GM18907 (cell line): Measurements from ENCODE around the gene BCKDK.
"Not testable (repeated sequence)": the region's sequence is repeated elsewhere in the genome, so short reads cannot be mapped to it uniquely, and the experiment has no call there.

Experiments
- ATAC-seq: cut with Tn5 transposase; IDR thresholded peaks from one replicate; pipeline ENCODE4 v1.9.1; 2021; ENCODE audit warnings: mild to moderate bottlenecking, moderate library complexity; ENCODE audit not compliant: unreplicated experiment

BCKDK gene

GRCh38 chr16:31094424-31095120 lies 13.6 kb upstream of the BCKDK start, which contains the start of gene VKORC1:
VKORC1 (minus strand) TSS chr16:31094797; CDS start chr16:31094729, 68 bp downstream.
- peak; percentile 86 for ATAC-seq

GRCh38 chr16:31099860-31100638 lies 8.1 kb upstream of the BCKDK start:
- no peak for ATAC-seq

DNA sequence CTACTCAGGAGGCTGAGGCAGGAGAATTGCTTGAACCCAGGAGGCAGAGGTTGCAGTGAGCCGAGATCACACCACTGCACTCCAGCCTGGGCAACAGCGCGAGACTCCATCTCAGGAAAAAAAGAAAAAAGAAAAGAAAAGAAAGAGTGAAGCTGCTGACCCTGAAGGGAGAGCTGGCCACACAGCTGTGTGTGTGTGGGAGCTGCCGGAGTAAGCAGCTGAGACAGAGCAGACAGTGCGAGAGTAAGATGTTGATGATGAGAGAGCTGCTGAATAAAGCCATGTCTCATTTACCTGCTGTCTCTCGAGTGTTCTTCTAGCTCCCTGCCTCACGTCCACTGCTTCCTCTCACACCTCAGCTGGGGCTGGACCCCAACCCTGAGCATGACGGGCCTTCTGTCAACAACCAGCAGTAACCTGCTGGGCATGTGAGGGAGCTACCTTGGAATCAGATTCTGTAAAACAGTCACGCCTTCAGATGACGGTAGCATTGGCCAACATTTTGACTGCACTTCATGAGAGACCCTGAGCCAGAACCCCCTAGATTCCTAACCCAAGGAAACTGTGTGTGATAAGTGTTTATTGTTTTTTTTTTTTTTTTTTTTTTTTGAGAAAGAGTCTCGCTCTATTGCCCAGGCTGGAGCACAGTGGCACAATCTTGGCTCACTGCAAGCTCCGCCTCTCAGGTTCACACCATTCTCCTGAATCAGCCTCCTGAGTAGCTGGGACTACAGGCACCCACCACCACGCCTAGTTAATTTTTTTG lies 7.1 kb upstream of the BCKDK start:
- ATAC-seq: not testable (repeated sequence)

GRCh38 chr16:31105677-31106213 lies 2.4 kb upstream of the BCKDK start:
- peak; percentile 46 for ATAC-seq

DNA sequence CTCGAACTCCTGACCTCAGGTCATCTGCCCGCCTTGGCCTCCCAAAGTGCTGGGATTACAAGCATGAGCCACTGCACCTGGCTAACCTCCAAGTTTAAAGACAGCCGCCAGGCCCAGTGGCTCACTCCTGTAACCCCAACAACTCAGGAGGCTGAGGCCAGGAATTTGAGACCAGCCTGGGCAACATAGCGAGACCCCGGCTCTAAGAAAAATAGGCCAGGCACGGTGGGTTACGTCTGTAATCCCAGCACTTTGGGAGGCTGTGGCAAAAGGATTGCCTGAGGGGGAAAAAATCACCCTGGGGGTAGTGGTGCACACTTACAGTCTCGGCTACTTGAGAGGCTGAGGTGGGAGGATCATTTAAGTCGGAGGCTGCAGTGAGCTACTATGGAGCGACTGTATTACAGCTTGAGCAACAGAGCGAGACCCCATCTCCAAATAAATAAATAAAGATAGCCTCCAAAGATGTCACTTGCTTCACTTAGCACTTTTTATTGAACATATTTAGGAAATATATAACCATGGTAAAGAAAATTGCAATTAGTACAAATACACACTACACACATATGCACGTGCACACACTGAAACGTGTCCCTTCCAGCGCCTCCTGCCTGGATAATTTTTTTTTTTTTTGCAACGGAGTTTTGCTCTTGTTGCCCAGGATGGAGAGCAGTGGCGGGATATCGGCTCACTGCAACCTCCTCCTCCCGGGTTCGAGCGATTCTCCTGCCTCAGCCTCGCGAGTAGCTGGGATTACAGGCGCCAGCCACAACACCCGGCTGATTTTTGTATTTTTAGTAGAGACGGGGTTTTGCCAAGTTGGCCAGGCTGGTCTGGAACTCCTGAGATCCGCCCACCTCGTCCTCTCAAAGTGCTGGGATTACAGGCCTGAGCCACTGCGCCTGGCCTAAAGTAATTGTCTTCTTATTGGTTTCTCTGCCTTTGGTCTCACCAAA lies 1.4 kb upstream of the BCKDK start:
- no peak for ATAC-seq

- peak; percentile 53 for ATAC-seq
Measured at GRCh38 chr16:31107465-31107867, 720 bp upstream of the BCKDK start.

DNA sequence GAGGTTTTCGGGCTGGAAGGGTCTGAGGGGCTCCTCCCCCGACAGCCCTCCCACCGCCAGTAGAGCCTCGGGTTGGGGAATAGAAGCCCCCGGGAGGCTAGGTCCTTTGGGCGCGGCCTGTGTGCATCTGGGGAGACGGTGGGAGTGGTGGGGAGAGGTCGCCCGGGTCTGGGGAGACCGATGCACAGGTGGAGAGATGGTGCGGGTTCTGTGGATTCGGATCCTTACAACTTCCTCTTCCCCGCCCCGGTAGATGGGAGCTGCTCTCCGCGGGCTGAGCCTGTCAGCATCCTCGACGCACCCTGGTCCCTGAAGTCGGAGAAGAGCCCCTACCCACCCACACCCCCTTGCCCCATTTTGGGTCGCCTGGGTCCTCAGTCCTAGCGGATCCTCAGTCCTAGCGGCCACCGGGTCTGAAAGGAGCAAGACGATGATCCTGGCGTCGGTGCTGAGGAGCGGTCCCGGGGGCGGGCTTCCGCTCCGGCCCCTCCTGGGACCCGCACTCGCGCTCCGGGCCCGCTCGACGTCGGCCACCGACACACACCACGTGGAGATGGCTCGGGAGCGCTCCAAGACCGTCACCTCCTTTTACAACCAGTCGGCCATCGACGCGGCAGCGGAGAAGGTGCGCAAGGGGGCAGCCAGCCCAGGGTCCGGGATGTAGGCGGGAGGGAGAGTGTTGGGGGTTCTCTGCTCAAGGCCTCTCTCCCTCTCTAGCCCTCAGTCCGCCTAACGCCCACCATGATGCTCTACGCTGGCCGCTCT lies 790 bp downstream of the BCKDK start:
- ATAC-seq: peak; percentile 1

DNA sequence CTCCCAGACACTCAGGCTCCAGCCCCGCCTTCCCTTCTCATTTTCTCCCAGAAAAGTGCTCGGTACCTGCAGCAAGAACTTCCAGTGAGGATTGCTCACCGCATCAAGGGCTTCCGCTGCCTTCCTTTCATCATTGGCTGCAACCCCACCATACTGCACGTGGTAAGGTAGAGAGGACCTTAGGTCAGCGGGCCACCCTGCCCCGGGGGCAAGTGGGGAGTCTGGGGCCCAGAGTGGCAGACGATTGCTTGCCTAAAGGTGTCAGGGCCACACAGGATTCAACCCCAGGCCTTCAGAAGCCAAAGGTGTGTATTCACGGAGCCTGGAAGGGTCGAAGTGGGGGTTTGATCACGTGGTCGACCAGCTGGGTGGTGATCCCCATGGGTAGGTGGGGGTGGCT lies 1.4 kb downstream of the BCKDK start:
- ATAC-seq: no peak

DNA sequence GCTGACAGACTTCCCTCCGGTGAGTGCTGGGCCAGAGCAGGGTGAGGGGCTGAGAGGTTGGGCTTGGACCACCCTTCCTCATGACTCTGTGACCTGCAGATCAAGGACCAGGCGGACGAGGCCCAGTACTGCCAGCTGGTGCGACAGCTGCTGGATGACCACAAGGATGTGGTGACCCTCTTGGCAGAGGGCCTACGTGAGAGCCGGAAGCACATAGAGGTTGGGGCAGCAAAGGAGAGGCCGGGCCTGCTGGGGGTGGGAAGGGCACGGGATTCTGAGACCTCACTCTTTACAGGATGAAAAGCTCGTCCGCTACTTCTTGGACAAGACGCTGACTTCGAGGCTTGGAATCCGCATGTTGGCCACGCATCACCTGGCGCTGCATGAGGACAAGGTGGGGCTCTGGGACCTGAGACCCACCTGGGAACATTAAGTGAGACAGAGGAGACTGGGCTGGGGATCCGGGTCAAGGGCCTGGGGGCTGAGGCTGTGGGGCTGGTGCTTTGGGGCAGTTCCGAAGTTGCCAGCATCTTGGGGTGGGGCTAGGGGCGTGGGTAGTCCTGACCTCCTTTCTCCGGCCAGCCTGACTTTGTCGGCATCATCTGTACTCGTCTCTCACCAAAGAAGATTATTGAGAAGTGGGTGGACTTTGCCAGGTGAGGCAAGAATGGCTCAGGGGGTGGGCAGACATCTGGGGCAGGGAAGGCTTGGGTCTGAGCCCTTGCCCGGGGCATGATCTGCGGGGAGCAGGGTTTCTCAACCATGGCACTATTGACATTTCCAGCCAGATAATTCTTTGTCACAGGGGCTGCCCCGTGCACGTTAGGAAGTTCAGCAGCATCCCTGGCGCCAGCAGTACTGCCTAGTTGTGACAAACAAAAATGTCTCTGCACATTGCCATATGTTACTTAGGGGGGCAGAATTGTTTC lies 2.2 kb downstream of the BCKDK start:
- ATAC-seq: no peak

DNA sequence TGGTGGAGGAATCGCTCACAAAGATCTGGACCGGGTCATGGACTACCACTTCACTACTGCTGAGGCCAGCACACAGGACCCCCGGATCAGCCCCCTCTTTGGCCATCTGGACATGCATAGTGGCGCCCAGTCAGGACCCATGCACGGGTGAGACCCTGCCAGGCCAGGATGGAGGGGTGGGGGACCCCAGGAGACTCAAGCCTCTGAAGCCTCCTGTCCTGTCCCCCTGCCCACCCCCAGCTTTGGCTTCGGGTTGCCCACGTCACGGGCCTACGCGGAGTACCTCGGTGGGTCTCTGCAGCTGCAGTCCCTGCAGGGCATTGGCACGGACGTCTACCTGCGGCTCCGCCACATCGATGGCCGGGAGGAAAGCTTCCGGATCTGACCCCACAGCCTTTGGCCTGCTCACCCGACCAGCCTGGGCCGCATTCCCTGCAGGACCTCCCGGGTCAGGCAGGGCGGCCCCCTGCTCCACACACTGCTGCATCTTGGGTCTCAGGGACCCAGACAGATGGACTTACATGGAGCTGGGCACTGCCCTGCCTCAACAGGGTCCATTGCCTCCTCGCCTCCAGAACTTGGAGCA lies 3.8 kb downstream of the BCKDK start:
- ATAC-seq: no peak

- ATAC-seq: no peak
Measured at GRCh38 chr16:31112711-31113110, 4.5 kb downstream of the BCKDK start.

DNA sequence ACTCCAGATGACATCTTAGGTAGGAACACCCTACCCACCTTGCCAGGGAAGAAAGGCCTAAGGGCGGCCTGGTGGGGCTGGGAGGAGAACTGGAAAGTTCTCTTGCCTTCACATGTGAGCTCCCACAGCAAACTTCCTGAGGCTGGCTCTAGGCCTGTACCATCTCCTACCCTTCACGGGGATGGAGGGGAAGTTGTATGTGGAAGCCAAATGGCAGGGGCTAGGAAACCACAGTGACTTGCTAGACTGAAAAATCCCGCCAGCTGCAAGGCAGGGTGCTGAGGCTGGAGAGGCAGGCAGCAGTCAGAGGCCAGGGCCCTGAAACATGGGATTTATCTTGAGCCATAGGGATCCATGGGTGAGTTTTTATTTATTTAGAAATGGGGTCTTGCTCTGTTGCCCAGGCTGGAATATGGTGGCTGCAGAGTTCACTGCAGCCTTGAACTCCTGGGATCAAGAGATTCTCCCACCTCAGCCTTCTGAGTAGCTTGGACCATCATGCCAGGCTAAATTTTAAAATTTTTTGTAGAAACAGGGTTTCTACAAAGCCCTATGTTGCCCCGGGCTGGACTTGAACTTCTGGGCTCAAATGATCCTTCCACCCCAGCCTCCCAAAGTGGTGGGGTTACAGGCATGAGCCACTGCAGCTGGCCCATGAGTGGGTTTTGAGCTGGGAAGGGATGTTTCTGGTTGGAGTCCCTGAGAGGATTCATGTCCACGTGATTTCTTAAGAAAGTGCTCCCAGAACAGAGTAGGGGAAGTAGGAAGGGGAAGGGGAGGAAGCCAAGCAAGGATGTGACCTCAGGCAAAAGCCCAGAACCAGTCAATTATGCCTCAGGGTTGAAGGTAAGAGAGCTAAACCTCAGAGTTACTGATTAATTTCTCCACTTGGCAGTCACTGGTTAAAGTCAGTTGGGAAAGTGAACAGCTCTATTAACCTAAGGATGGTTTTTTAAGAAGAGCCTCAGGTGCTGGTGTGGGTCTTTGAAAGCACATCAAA lies 5.2 kb downstream of the BCKDK start:
- peak; percentile 36 for ATAC-seq

GRCh38 chr16:31114468-31114867 lies 6.3 kb downstream of the BCKDK start:
- ATAC-seq: no peak

DNA sequence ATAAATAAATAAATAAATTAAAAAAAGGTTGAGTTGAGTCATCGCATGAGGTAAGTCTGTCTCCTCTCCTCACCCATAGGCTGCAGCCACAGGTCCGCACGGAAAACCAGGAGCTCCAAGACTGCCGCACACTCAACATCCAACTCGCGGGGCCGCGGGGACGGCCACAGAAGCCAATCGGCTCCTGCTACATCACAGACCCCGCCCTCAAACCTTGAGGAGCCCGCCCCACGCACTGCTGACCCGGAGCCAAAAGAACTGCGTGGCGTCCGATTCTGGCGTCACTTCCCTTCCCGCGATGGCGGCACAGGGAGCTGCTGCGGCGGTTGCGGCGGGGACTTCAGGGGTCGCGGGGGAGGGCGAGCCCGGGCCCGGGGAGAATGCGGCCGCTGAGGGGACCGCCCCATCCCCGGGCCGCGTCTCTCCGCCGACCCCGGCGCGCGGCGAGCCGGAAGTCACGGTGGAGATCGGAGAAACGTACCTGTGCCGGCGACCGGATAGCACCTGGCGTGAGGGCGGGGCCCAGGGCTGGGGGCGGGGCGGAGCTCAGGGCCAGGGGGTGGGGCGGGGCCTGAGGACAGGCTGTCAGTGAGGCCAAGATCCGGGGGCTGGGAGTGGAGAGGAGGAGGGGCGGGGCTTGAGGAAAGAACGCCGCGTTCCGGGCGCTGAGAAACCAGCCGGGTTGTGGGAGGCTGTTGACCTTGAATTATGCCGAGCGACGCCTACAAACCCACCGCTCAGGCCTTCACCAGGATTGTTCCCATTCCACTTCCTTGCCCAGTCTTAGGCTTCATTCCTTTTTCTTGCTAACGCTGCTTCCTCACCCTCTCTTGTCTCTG lies 9.4 kb downstream of the BCKDK start, which contains the start of gene KAT8:
Gene KAT8 (plus strand): TSS at position 281 of the 839 bp plus-strand sequence. CDS start 18 bp downstream, at position 299.
- peak; percentile 93 for ATAC-seq
